HG03558 (cell line): ENCODE results near the gene C2orf72.

Source experiments
- ATAC-seq: cut with Tn5 transposase; IDR thresholded peaks from one replicate; pipeline ENCODE4 v1.9.1; 2021; ENCODE audit warnings: moderate number of reproducible peaks; ENCODE audit not compliant: unreplicated experiment; ENCODE audit errors: extremely low read depth

C2orf72 gene

DNA sequence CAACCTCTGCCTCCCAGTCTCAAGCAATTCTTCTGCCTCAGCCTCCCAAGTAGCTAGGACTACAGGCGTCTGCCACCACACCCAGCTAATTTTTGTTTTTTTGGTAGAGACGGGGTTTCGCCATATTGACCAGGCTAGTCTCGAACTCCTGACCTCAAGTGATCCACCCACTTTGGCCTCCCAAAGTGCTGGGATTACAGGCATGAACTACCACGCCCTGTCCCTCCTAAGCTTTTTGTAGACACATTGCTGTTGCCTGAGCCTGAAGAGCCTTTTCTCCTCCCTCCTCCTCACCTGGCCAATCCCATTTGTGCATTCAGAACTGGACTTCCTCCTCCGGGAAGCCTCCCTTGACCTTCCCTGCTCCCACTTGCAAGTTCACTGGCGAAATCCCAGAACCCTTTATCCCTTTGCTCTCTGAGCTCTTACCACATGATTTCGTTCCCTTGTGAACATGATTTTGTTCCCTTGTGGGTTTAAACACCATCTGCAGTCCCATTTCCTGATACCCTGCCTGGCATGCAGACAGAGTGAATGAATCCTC, 2.6 kb downstream of the C2orf72 start:
- ATAC-seq, result no peak

DNA sequence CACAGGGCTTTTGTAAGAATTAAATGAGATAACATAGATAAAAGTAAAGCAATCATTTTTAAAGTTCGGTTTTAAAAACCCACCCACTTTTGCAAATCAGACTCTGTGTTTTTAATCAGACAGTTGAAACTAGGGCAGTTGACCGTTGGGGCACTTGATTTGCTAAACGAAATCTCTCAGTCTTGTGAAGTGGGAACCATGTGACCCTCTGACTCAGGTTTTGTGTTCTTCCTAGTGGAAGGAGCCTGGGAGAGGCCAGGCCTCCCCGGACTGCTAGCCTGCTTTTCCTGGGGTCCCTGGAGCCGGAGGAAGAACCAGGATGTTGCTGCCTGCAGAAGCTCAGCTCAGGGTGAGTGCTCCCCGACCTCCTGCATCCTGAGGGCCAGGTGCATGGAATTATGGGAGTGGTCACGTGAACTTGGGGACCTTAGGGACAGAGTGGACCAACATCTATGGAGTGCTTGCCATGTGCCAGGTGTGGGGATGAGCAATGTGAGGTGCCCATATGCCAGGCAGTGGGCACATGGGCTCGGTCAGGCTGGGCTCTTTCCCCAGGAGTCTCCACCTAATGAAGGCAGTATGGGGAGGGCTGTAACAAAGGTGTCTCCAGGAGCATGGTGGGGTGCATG, 3.9 kb downstream of the C2orf72 start:
- ATAC-seq, result no peak

GRCh38 chr2:231043796-231044195, 6.5 kb downstream of the C2orf72 start:
- ATAC-seq, result no peak

DNA sequence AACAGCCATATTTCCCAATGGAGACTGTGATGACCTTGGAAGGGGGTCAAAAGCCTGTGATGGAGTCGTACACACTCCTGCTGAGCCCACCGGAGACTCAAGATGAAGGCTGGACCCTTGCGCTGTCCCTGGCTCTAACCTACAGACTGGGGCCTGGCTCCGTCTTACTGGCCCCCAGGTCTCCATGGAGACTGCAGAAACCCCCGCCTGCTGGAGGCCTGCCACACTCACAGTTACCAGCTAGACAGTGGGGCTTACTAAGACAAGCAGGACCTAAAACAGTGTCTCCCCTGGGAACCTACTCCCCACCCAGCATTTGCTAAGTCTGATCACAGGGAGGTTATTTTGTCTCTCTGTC, 9.6 kb downstream of the C2orf72 start:
- no peak for ATAC-seq

GRCh38 chr2:231047274-231047922, 10.1 kb downstream of the C2orf72 start:
- no peak for ATAC-seq

GRCh38 chr2:231047923-231048915, 10.9 kb downstream of the C2orf72 start:
- no peak for ATAC-seq

DNA sequence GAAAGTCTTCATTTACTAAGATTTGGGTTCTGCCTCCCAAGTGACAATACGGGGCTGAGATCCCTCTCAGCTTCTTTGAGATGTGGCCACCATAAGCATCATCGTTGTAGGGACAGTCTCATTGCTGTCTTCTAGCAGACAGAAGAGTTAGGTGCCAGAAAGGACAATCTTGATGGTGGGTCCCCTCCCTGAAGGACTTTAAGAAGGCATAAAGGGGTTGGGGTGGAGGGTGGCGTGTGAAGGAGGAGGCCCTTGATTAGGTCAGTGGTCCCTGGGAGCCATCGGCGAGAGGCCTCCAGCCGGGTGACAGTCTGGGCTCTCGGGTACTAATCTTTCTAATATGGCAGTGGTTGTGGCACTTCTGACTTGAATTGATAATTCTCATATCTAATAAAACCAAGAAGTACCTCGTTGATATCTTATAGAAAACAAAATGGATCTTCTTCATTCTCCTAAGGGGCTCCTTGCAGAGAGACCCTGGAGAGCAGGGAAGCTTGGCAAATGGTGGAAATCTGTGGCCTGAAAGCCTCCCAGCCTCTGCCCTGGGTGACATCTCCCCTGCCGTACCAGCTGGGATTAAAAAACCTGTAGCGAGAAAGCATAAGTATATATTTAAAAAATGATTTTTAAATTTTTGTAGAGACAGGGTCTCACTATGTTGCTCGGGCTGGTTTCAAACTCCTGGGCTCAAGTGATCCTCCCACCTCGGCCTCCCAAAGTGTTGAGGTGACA, 12.1 kb downstream of the C2orf72 start:
- no peak for ATAC-seq

- ATAC-seq, result no peak
These were observed 12.9 kb downstream of the C2orf72 start for GRCh38 chr2:231050018-231050901.

DNA sequence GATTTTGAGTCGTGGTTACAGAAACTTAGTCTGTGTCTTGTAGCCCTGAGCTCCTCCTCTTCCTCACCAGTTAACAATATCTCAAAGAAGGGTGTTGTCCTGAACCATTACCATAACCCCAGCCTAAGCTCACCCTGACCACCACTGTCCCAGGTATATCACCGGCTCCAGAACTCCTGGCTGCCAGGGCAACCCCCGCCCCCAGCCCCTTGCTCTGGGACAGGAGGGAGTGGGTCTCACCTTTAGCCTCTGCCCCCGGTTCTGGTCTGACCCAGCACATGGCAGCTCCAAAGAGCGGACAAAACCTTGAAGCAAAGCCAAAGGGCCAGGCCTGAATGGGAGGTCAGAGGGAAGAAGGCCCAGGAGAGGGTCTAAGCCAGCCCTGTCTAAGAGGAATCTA, 13.8 kb downstream of the C2orf72 start:
- ATAC-seq, result no peak

GRCh38 chr2:231052494-231053451, 15.4 kb downstream of the C2orf72 start:
- peak; percentile 54 for ATAC-seq

GRCh38 chr2:231053846-231054245, 16.5 kb downstream of the C2orf72 start:
- no peak for ATAC-seq

GRCh38 chr2:231056453-231057416, 19.4 kb downstream of the C2orf72 start, which contains the start of gene PSMD1:
TSS of gene PSMD1 (plus strand) at chr2:231056867. CDS start at chr2:231057026, 159 bp downstream.
- ATAC-seq, result peak; percentile 38

GRCh38 chr2:231057590-231057989, 20.3 kb downstream of the C2orf72 start:
- no peak for ATAC-seq

DNA sequence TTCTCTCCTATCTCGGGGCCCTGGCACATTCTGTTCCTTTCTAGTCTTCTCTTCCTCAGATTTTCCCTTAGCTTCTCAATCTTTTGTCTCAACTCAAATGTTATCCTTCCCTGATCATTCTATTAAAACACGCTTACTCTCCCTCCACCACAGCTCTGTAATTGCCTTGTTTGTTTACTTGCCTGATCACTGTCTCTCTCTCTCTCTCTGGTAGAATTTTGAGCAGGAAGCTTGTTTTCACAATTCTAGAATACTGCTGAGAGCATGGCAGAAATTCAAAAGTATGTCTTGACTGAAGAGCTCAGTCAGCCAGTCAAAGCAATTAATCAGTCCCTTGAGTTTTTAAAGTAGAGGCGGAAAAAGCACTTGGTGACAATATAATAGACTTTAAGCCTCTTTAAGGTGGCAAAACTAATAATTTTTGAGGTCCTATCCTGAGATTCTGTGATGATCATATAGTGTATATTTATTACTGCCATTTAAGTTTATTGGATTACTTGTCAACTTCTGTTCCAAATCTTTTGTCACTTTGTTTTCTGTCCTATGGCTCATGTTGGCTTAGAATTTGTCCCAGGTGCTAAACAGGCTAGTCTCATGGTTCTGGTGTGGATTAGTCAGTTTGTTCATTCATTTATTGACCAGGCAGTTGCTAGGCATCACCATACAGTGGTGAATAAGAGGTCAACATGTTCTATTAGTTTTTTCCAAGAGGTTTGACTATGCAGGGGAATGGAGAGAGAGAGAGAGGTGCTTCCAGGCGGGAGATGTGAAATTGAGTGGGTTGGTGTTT, 21.6 kb downstream of the C2orf72 start:
- ATAC-seq, result no peak

- ATAC-seq, result no peak
These were observed 22.4 kb downstream of the C2orf72 start for GRCh38 chr2:231059756-231060155.

DNA sequence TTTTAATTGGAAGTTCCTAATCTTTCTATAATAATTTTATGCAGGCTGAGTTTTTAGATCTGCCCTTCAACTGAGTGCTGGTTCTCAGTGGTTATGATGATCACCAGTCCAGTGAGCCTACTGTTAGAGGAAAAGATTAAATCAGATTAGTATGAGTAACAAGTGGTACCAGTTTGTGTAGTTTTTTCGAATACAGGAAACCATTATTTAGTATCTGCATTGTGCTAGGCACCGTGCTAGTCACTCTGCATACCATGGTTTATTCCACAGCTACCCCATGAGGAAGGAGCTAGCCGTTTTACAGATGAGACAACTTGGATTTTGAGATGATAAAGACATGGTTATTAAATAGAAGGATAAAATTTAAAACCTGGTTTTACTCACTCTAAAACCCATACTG, 25.5 kb downstream of the C2orf72 start:
- ATAC-seq, result no peak
